CD14-positive monocyte (primary cell): Measurements from ENCODE around the gene MBD2. TPM values are rescaled to one million over a fixed set of nuclear protein-coding genes. Genes with fewer than 3 reads are reported as not detected.
A peak's percentile ranks its signal among the peaks of the same experiment; 100 is the strongest.

Experiments used
- DNase-seq, 3 donors: peaks; one replicate each; pipeline ENCODE4 v3.0.0-alpha.2; 2011 to 2022
- H2AFZ ChIP-seq: 2 replicates; pipeline ENCODE4 v1.6.0; 2012; ENCODE audit warnings: mild to moderate bottlenecking, low read depth, low read length, inconsistent platforms; ENCODE audit not compliant: insufficient read depth, poor library complexity, severe bottlenecking
- H3K27ac ChIP-seq, 2 donors: 1 replicate in 1 of 2; 2 replicates in 1 of 2; pipeline ENCODE4 v1.5.1; 2012 to 2013; ENCODE audit warnings: low read length in 2 of 2, control low read depth in 1 of 2, inconsistent platforms in 1 of 2, low read depth in 1 of 2, mild to moderate bottlenecking in 1 of 2
- H3K27me3 ChIP-seq, 2 donors: one replicate each; pipeline versions ENCODE4 v1.6.0 to v1.6.1; 2011 to 2013; ENCODE audit warnings: low read length in 2 of 2; ENCODE audit not compliant: control insufficient read depth in 2 of 2, insufficient read depth in 2 of 2
- H3K36me3 ChIP-seq, 2 donors: replicated peaks in 1 of 2; 1 replicate in 1 of 2; 2 replicates in 1 of 2; pipeline versions ENCODE4 v1.5.1 to v1.6.1; 2012 to 2013; ENCODE audit warnings: low read length in 2 of 2, control low read depth in 1 of 2, inconsistent platforms in 1 of 2, mild to moderate bottlenecking in 1 of 2; ENCODE audit not compliant: insufficient read depth in 2 of 2, control insufficient read depth in 1 of 2
- H3K4me1 ChIP-seq, 2 donors: 1 replicate in 1 of 2; 2 replicates in 1 of 2; pipeline versions ENCODE4 v1.5.1 to v1.6.1; 2012 to 2013; ENCODE audit warnings: low read length in 2 of 2, control low read depth in 1 of 2, inconsistent platforms in 1 of 2, mild to moderate bottlenecking in 1 of 2, moderate library complexity in 1 of 2; ENCODE audit not compliant: insufficient read depth in 2 of 2, control insufficient read depth in 1 of 2
- H3K4me2 ChIP-seq: replicated peaks from 2 replicates; pipeline ENCODE3; 2012; ENCODE audit warnings: low read length, moderate library complexity, mild to moderate bottlenecking; ENCODE audit not compliant: poor library complexity, severe bottlenecking; ENCODE audit errors: extremely low read depth
- H3K4me3 ChIP-seq, 3 experiments: fragments of 200-600 bp in 1 of 3; sonication (generic) in 1 of 3; replicated peaks in 1 of 3; 1 replicate in 2 of 3; 2 replicates in 1 of 3; pipeline ENCODE4 v1.5.1; 2011 to 2013; ENCODE audit warnings: low read length in 3 of 3, mild to moderate bottlenecking in 3 of 3, control low read depth in 2 of 3, low read depth in 2 of 3, inconsistent platforms in 1 of 3, moderate library complexity in 1 of 3
- H3K79me2 ChIP-seq: 2 replicates; pipeline ENCODE4 v1.6.0; 2012; ENCODE audit warnings: mild to moderate bottlenecking, control low read depth, inconsistent platforms, low read length, moderate library complexity; ENCODE audit not compliant: insufficient read depth
- H3K9ac ChIP-seq: 2 replicates; pipeline ENCODE4 v1.6.0; 2017; ENCODE audit warnings: low read length, mild to moderate bottlenecking; ENCODE audit not compliant: insufficient read depth, poor library complexity, severe bottlenecking
- H3K9me3 ChIP-seq, 2 donors: replicated peaks in 1 of 2; 1 replicate in 1 of 2; 2 replicates in 1 of 2; pipeline versions ENCODE4 v1.5.1 to v1.6.1; 2012 to 2013; ENCODE audit warnings: low read length in 2 of 2, control low read depth in 1 of 2; ENCODE audit not compliant: control insufficient read depth in 1 of 2, insufficient read depth in 1 of 2
- H4K20me1 ChIP-seq: 2 replicates; pipeline ENCODE4 v1.6.0; 2012; ENCODE audit warnings: mild to moderate bottlenecking, low read length, control low read depth, moderate library complexity; ENCODE audit not compliant: insufficient read depth
- H3K27ac Mint-ChIP-seq, 7 donors: one replicate each; pipeline ENCODE4 v1.8.0; 2020; ENCODE audit warnings: mild to moderate bottlenecking in 7 of 7, mixed read lengths in 7 of 7, moderate library complexity in 6 of 7, inconsistent platforms in 2 of 7
- H3K27me3 Mint-ChIP-seq, 3 donors: one replicate each; pipeline ENCODE4 v1.8.0; 2021 to 2022; ENCODE audit warnings: low read depth in 3 of 3, mild to moderate bottlenecking in 3 of 3, mixed read lengths in 3 of 3, moderate library complexity in 3 of 3, inconsistent platforms in 1 of 3
- H3K36me3 Mint-ChIP-seq, 2 donors: one replicate each; pipeline ENCODE4 v1.8.0; 2020; ENCODE audit warnings: mixed read lengths in 2 of 2, inconsistent platforms in 1 of 2, mild to moderate bottlenecking in 1 of 2
- H3K4me1 Mint-ChIP-seq: one replicate; pipeline ENCODE4 v1.8.0; 2020; ENCODE audit warnings: mild to moderate bottlenecking, mixed read lengths
- H3K4me3 Mint-ChIP-seq, 2 donors: one replicate each; pipeline ENCODE4 v1.8.0; 2020; ENCODE audit warnings: mild to moderate bottlenecking in 2 of 2, mixed read lengths in 2 of 2, moderate library complexity in 1 of 2
- H3K9me3 Mint-ChIP-seq, 7 donors: one replicate each; pipeline ENCODE4 v1.8.0; 2020 to 2022; ENCODE audit warnings: mixed read lengths in 7 of 7, mild to moderate bottlenecking in 6 of 7, moderate library complexity in 6 of 7, inconsistent platforms in 2 of 7
- WGBS: methylation state at CpG from one replicate; pipeline ENCODE4 v1.1.5; 2013; ENCODE audit warnings: missing lambda C conversion rate; ENCODE audit not compliant: insufficient coverage; 5-methylcytosine and 5-hydroxymethylcytosine counted together
- intact Hi-C, 2 donors: fragments of 100-400 bp; cut with micrococcal nuclease; formaldehyde crosslinking; loops; one replicate each; pipeline versions ENCODE4 v1.15.0 to v1.15.1; 2023
- polyA plus RNA-seq, 3 donors: library from polyadenylated mRNA; depleted of rRNA in 1 of 3; unstranded in 2 of 3; stranded (reverse) in 1 of 3; fragments of 300-500 nt in 2 of 3; fragments of >200 nt in 1 of 3; fragmentation: Illumina TruSeq in 2 of 3; gene quantifications; 1 replicate in 2 of 3; 2 replicates in 1 of 3; pipeline ENCODE4 v1.2.3, GENCODE V29; 2012 to 2021
- TF ChIP-seq, protein P1 (sequence below): fragments of 200-600 bp; IDR thresholded peaks from one replicate; pipeline ENCODE4 v1.8.0; 2022; ENCODE audit warnings: antibody characterized with exemption, mild to moderate bottlenecking

Gene MBD2
- polyA plus RNA-seq, 3 donors, result 11.6 to 64.9 (median 25.2) TPM

DNA sequence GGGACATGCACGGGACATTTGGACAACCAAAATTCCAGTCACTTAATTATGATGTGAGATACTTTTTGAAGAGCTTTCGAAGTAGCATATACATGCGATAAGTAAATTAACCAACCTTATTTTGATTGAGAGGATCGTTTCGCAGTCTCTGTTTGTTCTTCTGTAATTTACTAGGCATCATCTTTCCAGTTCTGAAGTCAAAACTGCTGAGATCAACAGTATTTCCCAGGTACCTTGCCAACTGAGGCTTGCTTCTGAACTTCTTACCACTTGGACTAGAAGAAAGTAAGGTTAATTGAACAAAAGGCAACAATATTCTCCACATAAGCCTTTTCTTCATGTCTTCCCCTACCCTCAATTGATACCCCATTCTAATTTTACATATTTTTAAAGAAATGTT is 19.6 kb downstream of the MBD2 start:
- no peak overlapping the region for H2AFZ ChIP-seq
- H3K27me3 ChIP-seq, result no peaks in the 10 kb centered on the region
- H3K9me3 ChIP-seq, result no peaks in the 10 kb centered on the region
- Mint-ChIP-seq H3K9me3 (no peaks in the 10 kb centered on the region), H3K4me3 (no peak overlapping the region), H3K27me3 (no peaks in the 10 kb centered on the region), H3K36me3 (peaks cover 37 to 54% of the 10 kb centered on the region in 2 donors), H3K27ac (no peak overlapping the region), H3K4me1 (peaks cover 20% of the 10 kb centered on the region)
- TF ChIP-seq, protein P1, sequence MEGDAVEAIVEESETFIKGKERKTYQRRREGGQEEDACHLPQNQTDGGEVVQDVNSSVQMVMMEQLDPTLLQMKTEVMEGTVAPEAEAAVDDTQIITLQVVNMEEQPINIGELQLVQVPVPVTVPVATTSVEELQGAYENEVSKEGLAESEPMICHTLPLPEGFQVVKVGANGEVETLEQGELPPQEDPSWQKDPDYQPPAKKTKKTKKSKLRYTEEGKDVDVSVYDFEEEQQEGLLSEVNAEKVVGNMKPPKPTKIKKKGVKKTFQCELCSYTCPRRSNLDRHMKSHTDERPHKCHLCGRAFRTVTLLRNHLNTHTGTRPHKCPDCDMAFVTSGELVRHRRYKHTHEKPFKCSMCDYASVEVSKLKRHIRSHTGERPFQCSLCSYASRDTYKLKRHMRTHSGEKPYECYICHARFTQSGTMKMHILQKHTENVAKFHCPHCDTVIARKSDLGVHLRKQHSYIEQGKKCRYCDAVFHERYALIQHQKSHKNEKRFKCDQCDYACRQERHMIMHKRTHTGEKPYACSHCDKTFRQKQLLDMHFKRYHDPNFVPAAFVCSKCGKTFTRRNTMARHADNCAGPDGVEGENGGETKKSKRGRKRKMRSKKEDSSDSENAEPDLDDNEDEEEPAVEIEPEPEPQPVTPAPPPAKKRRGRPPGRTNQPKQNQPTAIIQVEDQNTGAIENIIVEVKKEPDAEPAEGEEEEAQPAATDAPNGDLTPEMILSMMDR, result no peak
- no peak overlapping the region for H3K27ac ChIP-seq
- no peak for DNase-seq
- WGBS, result no CpG with 5 or more reads among the region's 5 CpGs
- H3K79me2 ChIP-seq, result peaks cover 93% of the 10 kb centered on the region
- H3K4me2 ChIP-seq, result no peak overlapping the region
- H3K9ac ChIP-seq, result no peak overlapping the region
- no peak overlapping the region for H3K4me3 ChIP-seq
- intact Hi-C loops, result no loop called here
- H3K36me3 ChIP-seq, result peaks cover 35 to 52% of the 10 kb centered on the region in 2 donors
- H4K20me1 ChIP-seq, result peaks cover 99% of the 10 kb centered on the region
- peaks cover 6 to 17% of the 10 kb centered on the region in 2 donors for H3K4me1 ChIP-seq

DNA sequence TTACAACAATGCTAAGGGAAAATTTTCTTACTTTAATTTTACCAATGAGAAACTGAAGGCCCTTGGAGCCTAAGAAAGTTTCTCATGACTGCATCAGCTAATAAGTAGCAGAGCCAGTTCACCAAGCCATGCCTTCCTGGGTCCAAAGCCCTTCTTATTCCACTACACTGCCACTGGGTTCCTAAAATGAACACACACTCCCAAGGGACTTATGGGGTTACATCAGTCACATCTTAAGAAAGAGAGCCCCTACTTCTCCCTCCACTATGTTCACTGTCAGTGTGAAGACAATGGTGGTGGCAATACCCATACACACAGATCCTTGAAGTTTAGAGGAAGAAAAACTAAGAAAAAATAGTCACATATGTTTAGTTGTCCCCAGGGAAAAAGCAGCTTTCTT is 20.6 kb downstream of the MBD2 start:
- H3K9me3 Mint-ChIP-seq, result no peaks in the 10 kb centered on the region
- peak overlapping the region in 1 of 2 donors; percentile 15 for H3K27ac ChIP-seq
- H3K4me1 Mint-ChIP-seq, result peaks cover 14% of the 10 kb centered on the region
- H2AFZ ChIP-seq, result no peak overlapping the region
- no peaks in the 10 kb centered on the region for H3K27me3 ChIP-seq
- H3K27me3 Mint-ChIP-seq, result no peaks in the 10 kb centered on the region
- H3K36me3 ChIP-seq, result peaks cover 45 to 62% of the 10 kb centered on the region in 2 donors
- peaks cover 45 to 61% of the 10 kb centered on the region in 2 donors for H3K36me3 Mint-ChIP-seq
- peak overlapping the region in 2 of 7 donors; percentile 27 to 50 for H3K27ac Mint-ChIP-seq
- peaks cover 0 to 8% of the 10 kb centered on the region in 2 donors for H3K4me1 ChIP-seq
- peaks cover 93% of the 10 kb centered on the region for H3K79me2 ChIP-seq
- H3K4me3 ChIP-seq, result no peak overlapping the region
- H3K4me3 Mint-ChIP-seq, result no peak overlapping the region
- TF ChIP-seq, protein P1, result no peak
- intact Hi-C loops, result no loop called here
- H4K20me1 ChIP-seq, result peaks cover 99% of the 10 kb centered on the region
- no peak overlapping the region for H3K9ac ChIP-seq
- no peaks in the 10 kb centered on the region for H3K9me3 ChIP-seq
- H3K4me2 ChIP-seq, result no peak overlapping the region
- no peak for DNase-seq
